HG02759 (cell line): ENCODE data around the gene SLC39A7.

Source experiments
- ATAC-seq: cut with Tn5 transposase; IDR thresholded peaks from one replicate; pipeline ENCODE4 v1.9.1; 2021; ENCODE audit warnings: mild to moderate bottlenecking, moderate library complexity; ENCODE audit not compliant: unreplicated experiment

Gene SLC39A7

DNA sequence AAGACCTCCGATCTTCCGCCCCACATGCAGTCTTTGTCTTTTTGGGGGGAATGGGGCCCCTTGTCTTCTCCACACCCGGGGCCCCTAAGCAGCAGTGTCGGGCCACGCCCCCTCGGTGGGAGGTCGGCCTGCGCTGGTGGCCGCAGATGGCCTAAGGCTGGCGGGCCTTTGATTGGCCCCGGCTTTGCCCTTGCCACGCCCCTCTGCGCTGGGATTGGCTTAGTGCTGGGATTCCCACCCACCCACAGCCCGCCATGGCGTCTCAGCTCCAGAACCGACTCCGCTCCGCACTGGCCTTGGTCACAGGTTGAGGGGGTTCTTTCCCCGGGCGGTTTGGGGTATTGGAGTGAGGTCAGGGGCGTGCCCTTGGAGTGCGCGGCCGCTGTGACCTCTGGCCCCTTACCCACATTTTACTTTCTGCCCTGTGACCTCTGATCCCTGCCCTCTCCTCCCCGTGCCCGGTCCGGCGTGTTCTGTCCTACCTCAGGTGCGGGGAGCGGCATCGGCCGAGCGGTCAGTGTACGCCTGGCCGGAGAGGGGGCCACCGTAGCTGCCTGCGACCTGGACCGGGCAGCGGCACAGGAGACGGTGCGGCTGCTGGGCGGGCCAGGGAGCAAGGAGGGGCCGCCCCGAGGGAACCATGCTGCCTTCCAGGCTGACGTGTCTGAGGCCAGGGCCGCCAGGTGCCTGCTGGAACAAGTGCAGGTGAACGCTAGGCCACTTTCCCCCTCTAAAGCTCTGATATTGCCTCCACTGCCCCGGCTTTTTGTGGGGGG, 3.9 kb downstream of the SLC39A7 start, which contains the start of gene HSD17B8:
TSS of gene HSD17B8 (plus strand) at position 241 of the 776 bp plus-strand sequence. CDS start at position 255, 14 bp downstream.
- ATAC-seq = peak; percentile 58

- no peak for ATAC-seq
Observed at GRCh38 chr6:33205191-33206026, 4.7 kb downstream of the SLC39A7 start.

DNA sequence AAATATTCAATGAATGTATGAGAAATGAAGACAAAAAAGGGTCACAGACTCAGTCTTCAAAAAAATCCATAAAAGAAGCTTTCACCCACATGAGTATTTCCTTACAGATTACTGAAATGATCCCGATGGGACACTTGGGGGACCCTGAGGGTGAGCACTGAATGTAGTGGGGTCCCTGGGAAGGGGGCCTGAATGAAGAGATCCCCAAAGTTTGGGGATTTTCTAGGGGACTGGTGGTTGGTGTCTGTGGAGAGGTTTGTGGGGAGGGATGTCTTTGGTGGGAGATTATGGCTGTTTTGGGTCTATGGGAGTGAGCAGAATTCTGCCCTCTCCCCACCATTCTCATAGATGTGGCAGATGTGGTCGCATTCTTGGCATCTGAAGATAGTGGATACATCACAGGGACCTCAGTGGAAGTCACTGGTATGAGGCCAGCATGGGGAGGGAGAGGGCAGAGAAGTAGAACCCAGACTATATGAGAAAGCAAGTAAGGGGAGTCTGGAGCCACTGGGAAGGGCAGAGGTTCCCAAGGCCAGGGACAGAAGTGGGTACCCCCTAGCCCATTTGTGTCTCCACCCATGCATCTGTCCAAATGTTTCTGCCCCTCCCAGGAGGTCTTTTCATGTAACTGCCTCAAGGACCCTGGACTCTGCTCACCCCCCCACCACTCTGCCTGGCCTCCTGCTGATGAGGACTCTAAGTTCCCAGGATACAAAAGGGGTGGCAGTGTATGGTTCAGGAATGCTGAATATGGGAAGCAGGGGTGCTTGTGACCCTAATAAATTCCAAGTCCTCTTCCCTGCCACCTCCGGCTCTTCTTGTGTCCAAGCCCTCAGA, 5.6 kb downstream of the SLC39A7 start:
- no peak for ATAC-seq

- no peak for ATAC-seq
Observed at GRCh38 chr6:33206864-33207551, 6.3 kb downstream of the SLC39A7 start.

DNA sequence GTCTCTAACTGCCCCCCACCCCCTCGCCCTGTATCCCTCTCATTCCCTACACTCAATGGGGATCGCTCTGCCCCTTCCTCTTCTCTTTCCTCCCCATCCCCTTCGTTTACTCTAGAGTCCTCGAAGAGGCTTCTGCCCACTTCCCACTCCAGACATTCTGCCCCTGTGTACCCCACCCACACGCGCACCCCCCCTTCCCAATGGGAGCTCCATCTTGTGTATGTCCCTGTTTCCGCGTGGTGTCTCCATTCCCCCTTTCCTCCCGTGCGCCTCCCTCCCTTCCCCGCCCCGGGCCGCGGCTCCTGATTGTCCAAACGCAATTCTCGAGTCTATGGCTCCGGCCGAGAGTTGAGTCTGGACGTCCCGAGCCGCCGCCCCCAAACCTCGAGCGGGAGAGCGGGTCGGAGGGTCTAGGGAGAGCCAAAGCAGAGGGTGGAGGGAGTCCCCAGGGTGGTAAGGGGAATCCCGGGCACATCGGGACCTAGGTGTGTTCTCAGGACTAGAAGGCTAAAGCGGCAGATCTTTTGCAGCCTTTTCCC, 7.0 kb downstream of the SLC39A7 start:
- no peak for ATAC-seq

GRCh38 chr6:33208091-33208967, 7.7 kb downstream of the SLC39A7 start, which contains the start of gene RING1:
TSS of gene RING1 (plus strand) at chr6:33208500. CDS start at chr6:33208823, 323 bp downstream.
- ATAC-seq = peak; percentile 56

- ATAC-seq = no peak
Observed at GRCh38 chr6:33209856-33210255, 9.2 kb downstream of the SLC39A7 start.

GRCh38 chr6:33211136-33211535, 10.5 kb downstream of the SLC39A7 start:
- no peak for ATAC-seq

DNA sequence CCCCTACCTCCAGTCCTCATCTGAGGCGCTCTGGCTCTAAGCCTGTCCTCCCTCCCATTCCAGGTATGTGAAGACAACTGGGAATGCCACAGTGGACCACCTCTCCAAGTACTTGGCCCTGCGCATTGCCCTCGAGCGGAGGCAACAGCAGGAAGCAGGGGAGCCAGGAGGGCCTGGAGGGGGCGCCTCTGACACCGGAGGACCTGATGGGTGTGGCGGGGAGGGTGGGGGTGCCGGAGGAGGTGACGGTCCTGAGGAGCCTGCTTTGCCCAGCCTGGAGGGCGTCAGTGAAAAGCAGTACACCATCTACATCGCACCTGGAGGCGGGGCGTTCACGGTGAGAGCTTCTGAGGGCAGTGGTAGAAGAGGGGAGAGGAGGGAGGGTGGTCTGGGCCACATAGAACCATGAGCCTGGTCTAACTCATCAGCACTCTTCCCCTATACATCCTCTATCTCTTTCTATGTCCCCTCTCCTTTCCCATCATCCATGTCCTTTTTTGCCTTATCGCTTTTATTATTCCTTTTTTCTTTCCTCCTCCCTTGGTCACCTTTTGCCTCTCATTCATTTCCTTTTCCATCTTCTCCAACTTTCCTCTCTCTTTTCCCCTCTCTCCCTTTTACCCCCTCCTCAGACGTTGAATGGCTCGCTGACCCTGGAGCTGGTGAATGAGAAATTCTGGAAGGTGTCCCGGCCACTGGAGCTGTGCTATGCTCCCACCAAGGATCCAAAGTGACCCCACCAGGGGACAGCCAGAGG, 11.2 kb downstream of the SLC39A7 start:
- ATAC-seq = no peak

DNA sequence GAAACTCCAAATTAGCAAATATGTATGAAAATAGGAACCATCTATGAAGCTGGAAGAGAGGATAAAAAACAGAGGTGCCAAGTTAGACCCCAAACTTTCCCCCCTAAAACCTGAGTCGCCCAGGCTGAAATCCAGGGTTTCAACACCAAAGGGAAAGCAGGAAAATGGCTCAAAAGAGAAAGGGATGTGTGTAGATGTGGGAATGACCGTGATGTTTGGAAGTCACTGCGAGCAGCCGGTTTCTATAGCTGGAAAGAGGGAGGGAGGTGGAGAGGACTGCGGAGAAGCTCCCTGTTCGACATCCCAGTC, 12.1 kb downstream of the SLC39A7 start:
- no peak for ATAC-seq

GRCh38 chr6:33213166-33213988, 12.7 kb downstream of the SLC39A7 start:
- no peak for ATAC-seq

DNA sequence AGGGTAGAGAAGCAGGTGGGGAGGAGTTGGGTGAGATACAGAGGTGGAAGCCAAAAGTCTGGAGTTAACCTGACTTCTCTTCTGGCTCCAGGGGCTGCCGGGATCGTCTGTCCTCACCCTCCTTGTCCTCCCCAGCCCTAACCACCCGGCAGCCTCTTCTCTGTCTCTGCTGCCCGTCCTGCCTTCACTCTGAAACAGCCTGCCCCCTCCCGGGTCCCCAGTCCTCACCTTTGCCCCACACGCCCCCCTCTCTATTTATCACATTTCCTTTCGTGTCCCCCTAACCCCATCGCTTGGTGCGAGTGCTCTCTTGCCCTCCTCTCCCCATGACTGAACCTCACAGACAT, 13.3 kb downstream of the SLC39A7 start:
- ATAC-seq = no peak

- ATAC-seq = no peak
Observed at GRCh38 chr6:33215271-33216116, 14.8 kb downstream of the SLC39A7 start.

- no peak for ATAC-seq
Observed at GRCh38 chr6:33216117-33216649, 15.5 kb downstream of the SLC39A7 start.

GRCh38 chr6:33217246-33217645, 16.6 kb downstream of the SLC39A7 start:
- no peak for ATAC-seq

- no peak for ATAC-seq
Observed at GRCh38 chr6:33217681-33218080, 17.0 kb downstream of the SLC39A7 start.
